ENCODE results near the gene GRXCR2. TPM values are rescaled to one million over a fixed set of nuclear protein-coding genes. Genes with fewer than 3 reads are reported as not detected.

Gene GRXCR2
- total RNA-seq, 2 donors from 2014 or later, result not detected

DNA sequence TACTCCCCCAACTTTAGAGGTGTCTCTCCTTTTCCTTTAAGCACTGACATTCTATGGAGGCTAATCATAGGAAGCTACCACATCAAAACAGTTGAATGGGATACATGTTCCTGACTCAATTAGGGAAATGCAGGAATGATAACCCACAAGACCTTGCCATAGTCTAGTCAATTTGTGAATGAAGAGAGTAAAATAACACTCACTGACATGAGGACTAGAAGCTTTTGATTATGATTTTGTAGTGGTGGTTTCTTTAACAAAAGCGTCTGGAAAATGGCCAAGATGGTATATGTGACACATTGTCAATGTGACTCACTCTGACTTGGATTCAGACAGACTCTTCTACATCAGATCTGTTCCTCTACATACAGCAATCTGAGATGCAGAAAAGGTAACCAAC, 24.0 kb downstream of the GRXCR2 start:
- DNase-seq, result no peak
- H3K9me3 ChIP-seq, result no peaks in the 10 kb centered on the region
- H3K27me3 ChIP-seq, result no peaks in the 10 kb centered on the region
- intact Hi-C loops (cut with DNase I), result no loop called here
- TF ChIP-seq, protein P1, sequence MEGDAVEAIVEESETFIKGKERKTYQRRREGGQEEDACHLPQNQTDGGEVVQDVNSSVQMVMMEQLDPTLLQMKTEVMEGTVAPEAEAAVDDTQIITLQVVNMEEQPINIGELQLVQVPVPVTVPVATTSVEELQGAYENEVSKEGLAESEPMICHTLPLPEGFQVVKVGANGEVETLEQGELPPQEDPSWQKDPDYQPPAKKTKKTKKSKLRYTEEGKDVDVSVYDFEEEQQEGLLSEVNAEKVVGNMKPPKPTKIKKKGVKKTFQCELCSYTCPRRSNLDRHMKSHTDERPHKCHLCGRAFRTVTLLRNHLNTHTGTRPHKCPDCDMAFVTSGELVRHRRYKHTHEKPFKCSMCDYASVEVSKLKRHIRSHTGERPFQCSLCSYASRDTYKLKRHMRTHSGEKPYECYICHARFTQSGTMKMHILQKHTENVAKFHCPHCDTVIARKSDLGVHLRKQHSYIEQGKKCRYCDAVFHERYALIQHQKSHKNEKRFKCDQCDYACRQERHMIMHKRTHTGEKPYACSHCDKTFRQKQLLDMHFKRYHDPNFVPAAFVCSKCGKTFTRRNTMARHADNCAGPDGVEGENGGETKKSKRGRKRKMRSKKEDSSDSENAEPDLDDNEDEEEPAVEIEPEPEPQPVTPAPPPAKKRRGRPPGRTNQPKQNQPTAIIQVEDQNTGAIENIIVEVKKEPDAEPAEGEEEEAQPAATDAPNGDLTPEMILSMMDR (IDR thresholded peaks at IDR 0.05), result no peak
- no peak overlapping the region for H3K9ac ChIP-seq (ENCODE audit: low read depth in 2 of 2, low read length in 2 of 2)
- H3K27ac ChIP-seq, result no peak overlapping the region
- no peak overlapping the region for H3K4me3 ChIP-seq
- no peaks in the 10 kb centered on the region for H3K36me3 ChIP-seq
- no peaks in the 10 kb centered on the region for H3K4me1 ChIP-seq

DNA sequence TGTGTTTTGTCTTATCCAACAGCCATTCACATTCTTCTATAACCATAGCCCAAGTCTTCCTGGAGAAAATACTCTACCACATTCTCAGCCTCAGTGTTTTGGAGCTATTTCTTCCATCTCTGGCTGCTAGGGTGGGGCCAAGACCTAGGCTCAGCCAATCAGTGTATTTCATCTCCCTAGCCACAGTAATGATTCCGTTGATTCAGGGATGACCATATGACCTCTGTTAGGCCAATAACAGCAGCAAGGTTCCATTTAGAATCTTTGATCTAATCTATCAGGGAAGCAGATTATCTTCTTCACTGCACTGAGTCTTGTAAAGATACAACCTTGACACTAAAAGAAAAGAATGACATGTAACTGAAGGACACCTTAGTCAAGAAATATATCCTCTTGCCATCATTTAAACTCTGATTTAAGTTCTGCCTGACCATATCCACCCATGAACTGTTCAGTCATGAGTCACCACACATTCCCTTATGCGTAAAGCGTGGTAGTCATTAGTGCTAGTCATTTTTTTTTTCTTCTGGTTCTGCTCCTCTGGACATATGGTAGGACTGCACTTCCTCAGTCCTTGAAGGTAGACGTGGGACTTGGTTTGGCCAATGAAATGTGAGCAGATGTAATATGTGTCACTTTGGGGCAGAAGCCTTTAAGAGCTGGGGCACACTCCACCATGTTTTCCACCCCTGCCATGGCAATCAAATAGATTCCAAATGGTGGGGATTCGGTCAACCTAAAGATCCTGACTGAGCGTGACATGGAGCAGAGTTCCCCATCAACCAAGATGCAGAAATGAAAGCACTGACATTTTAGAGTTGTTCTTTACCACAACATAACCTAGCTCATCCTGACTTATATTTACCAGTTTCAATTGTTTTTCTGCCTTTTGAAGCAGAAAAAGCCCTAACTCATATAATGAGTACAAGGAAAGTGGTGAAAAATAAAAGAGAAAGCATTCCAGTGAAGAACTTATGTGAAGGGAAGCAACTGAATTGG, 25.0 kb downstream of the GRXCR2 start:
- TF ChIP-seq, protein P1 (IDR thresholded peaks at IDR 0.05), result no peak
- intact Hi-C loops (cut with DNase I), result no loop called here
- Histone ChIP-seq H3K9ac (ENCODE audit: low read depth in 2 of 2, low read length in 2 of 2) (no peak overlapping the region), H3K27ac (no peak overlapping the region), H3K4me3 (no peak overlapping the region), H3K9me3 (no peaks in the 10 kb centered on the region), H3K27me3 (no peaks in the 10 kb centered on the region), H3K36me3 (no peaks in the 10 kb centered on the region), H3K4me1 (no peaks in the 10 kb centered on the region)
- no peak for DNase-seq

DNA sequence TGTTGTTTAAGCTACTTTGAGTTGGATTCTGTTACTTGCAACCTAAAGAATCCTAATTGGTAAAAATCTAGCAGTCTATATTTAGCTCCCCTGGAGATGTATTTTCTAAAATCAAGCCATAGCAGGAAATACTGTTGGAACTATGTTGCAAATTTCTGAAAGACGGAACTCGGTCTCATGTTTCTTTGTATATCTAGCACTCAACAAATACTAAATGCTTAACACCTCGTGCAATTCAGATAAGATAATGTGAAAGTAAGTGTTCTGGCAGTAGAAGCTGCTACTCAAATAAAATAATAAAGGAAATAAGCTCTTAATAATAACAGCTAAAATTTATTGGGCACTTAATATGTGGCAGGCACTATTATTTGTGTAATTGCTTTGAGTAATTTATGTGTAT, 26.7 kb downstream of the GRXCR2 start:
- TF ChIP-seq, protein P1 (IDR thresholded peaks at IDR 0.05), result no peak
- Histone ChIP-seq H3K4me1 (no peaks in the 10 kb centered on the region), H3K36me3 (no peaks in the 10 kb centered on the region), H3K4me3 (no peak overlapping the region), H3K27ac (no peak overlapping the region), H3K9ac (ENCODE audit: low read depth in 2 of 2, low read length in 2 of 2) (no peak overlapping the region), H3K9me3 (no peaks in the 10 kb centered on the region), H3K27me3 (no peaks in the 10 kb centered on the region)
- DNase-seq, result no peak
- intact Hi-C loops (cut with DNase I), result no loop called here

DNA sequence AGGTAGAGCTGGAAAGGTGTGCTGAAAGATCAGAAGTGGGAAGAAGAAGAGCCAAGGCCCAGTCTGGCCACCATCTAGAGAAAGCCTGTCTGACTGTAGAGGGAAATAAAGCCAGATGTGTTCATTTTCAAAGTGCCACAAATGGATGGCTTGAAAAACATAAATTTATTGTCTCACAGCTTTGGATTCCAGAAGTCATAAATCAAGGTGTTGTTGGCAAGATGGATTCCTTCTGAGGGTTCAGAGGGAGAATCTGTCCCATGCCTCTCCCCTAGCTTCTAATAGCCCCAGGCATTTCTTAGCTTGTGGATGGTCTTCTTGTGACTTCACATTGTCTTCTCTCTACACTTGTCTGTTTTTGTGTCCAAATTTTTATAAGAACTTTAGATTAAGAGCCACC, 31.5 kb downstream of the GRXCR2 start:
- intact Hi-C loops (cut with DNase I), result no loop called here
- no peak overlapping the region for H3K4me3 ChIP-seq
- H3K4me1 ChIP-seq, result no peaks in the 10 kb centered on the region
- no peak overlapping the region for H3K27ac ChIP-seq
- no peaks in the 10 kb centered on the region for H3K27me3 ChIP-seq
- DNase-seq, result no peak
- TF ChIP-seq, protein P1 (IDR thresholded peaks at IDR 0.05), result no peak
- no peak overlapping the region for H3K9ac ChIP-seq (ENCODE audit: low read depth in 2 of 2, low read length in 2 of 2)
- no peaks in the 10 kb centered on the region for H3K9me3 ChIP-seq
- no peaks in the 10 kb centered on the region for H3K36me3 ChIP-seq

DNA sequence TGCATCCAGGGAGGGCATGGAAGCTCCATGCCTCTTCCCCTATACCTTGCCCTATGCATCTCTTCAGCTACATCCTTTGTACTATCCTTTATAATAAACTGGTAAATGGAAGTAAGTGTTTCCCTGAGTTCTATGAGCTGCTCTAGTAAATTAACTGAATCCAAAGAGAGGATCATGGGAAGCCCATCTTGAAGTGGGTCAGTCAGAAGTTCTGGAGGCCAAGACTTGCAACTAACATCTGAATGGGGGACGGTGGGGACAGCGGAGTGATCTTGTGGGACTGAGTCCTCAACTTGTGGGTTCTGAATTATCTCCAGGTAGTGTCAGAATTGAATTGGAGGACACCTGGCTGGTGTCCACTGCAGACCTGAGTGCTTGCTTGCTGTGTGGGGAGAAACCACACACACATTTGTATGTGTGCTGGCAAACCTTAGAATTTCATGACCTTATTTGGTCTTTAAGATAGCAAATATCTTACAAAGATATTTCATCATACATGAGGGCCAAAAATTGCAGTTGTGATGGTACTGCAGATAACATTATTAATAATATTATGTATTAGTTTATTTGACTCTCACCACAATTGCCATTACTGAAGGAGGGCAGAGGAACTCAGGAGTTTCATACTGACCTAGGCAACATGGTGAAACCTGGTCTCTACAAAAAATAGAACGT, 32.2 kb downstream of the GRXCR2 start:
- Histone ChIP-seq H3K9ac (ENCODE audit: low read depth in 2 of 2, low read length in 2 of 2) (no peak overlapping the region), H3K4me3 (no peak overlapping the region), H3K36me3 (no peaks in the 10 kb centered on the region), H3K4me1 (no peaks in the 10 kb centered on the region), H3K27me3 (no peaks in the 10 kb centered on the region), H3K9me3 (no peaks in the 10 kb centered on the region), H3K27ac (no peak overlapping the region)
- intact Hi-C loops (cut with DNase I), result no loop called here
- TF ChIP-seq, protein P1 (IDR thresholded peaks at IDR 0.05), result no peak
- no peak for DNase-seq

Data from colonic mucosa (tissue), 4 donors.